ENCODE measurements around the gene CABP2. TPM values are rescaled to one million over a fixed set of nuclear protein-coding genes. Genes with fewer than 3 reads are reported as not detected.
"Not testable (repeated sequence)": the region's sequence is repeated elsewhere in the genome, so short reads cannot be mapped to it uniquely, and the experiment has no call there.

CABP2 gene
- total RNA-seq, 4 donors from 2014 or later, result not detected

- no peak for DNase-seq (ENCODE audit: low spot score in 2 of 2)
- peaks cover 0 to 48% (median 21%) of the 10 kb centered on the region in 4 donors for H3K4me1 ChIP-seq
- peaks cover 0 to 47% (median 9%) of the 10 kb centered on the region in 3 donors for H3K36me3 ChIP-seq
Observed at GRCh38 chr11:67486481-67487195, 36.6 kb downstream of the CABP2 start.

DNA sequence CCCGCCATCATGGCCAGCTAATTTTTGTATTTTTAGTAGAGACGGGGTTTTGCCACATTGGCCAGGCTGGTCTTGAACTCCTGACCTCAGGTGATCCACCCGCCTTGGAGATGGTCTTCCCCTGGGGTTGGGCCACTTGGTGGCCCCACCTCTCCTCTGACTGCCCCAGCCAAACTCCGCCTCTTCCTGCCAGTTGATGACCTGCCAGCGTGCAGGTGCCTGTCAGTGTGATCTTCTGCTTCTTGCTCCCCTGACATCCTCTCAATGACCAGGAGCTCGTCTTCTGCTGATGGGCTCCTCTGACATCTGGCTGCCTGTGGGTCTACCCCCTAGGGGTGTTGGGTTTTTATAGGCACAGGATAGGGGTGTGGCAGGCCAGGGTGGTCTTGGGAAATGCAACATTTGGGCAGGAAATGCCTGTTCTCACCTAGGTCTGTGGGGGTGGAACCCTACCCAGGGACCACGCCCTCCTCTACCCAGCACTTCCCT lies 37.3 kb downstream of the CABP2 start:
- not testable (repeated sequence) for DNase-seq (ENCODE audit: low spot score in 2 of 2); H3K4me3 ChIP-seq; H3K9me3 ChIP-seq; H3K27me3 ChIP-seq
- Histone ChIP-seq H3K4me1 (peaks cover 0 to 41% (median 21%) of the 10 kb centered on the region in 4 donors), H3K27ac (peak overlapping the region in 3 of 4 donors; percentile 58 to 92 (median 85)), H3K36me3 (peaks cover 0 to 40% (median 9%) of the 10 kb centered on the region in 3 donors)
- WGBS, 2 donors, result 87 to 89% methylated on average over 7 of the region's 7 CpGs

More at GRCh38 chr11:67486481-67487195, 36.6 kb downstream of the CABP2 start:
- H3K27me3 ChIP-seq, result no peaks in the 10 kb centered on the region
- no peaks in the 10 kb centered on the region for H3K9me3 ChIP-seq
- H3K27ac ChIP-seq, result peak overlapping the region in 2 of 4 donors; percentile 17 to 58
- no peak overlapping the region for H3K4me3 ChIP-seq
- WGBS, 2 donors, result 68 to 86% methylated on average over 10 to 20 of the region's 20 CpGs
- TF ChIP-seq POLR2A (IDR thresholded peaks at IDR 0.05), result no peak
- no peak for TF ChIP-seq EP300 (IDR thresholded peaks at IDR 0.05)
- TF ChIP-seq, protein P1, sequence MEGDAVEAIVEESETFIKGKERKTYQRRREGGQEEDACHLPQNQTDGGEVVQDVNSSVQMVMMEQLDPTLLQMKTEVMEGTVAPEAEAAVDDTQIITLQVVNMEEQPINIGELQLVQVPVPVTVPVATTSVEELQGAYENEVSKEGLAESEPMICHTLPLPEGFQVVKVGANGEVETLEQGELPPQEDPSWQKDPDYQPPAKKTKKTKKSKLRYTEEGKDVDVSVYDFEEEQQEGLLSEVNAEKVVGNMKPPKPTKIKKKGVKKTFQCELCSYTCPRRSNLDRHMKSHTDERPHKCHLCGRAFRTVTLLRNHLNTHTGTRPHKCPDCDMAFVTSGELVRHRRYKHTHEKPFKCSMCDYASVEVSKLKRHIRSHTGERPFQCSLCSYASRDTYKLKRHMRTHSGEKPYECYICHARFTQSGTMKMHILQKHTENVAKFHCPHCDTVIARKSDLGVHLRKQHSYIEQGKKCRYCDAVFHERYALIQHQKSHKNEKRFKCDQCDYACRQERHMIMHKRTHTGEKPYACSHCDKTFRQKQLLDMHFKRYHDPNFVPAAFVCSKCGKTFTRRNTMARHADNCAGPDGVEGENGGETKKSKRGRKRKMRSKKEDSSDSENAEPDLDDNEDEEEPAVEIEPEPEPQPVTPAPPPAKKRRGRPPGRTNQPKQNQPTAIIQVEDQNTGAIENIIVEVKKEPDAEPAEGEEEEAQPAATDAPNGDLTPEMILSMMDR (IDR thresholded peaks at IDR 0.05), result no peak

GRCh38 chr11:67484847-67485311 lies 38.4 kb downstream of the CABP2 start:
- TF ChIP-seq, protein P1 (IDR thresholded peaks at IDR 0.05), result no peak
- TF ChIP-seq EP300 (IDR thresholded peaks at IDR 0.05), result no peak
- no peak for TF ChIP-seq POLR2A (IDR thresholded peaks at IDR 0.05)
- H3K27ac ChIP-seq, result peak overlapping the region in 3 of 4 donors; percentile 85 to 93 (median 92)
- DNase-seq (ENCODE audit: low spot score in 2 of 2), result no peak
- peaks cover 0 to 41% (median 21%) of the 10 kb centered on the region in 4 donors for H3K4me1 ChIP-seq
- peaks cover 0 to 30% (median 9%) of the 10 kb centered on the region in 3 donors for H3K36me3 ChIP-seq
- no peaks in the 10 kb centered on the region for H3K9me3 ChIP-seq
- H3K27me3 ChIP-seq, result no peaks in the 10 kb centered on the region
- peak overlapping the region in 1 of 4 donors; percentile 18 for H3K4me3 ChIP-seq
- 28 to 42% methylated on average over 11 of the region's 11 CpGs for WGBS, 2 donors

DNA sequence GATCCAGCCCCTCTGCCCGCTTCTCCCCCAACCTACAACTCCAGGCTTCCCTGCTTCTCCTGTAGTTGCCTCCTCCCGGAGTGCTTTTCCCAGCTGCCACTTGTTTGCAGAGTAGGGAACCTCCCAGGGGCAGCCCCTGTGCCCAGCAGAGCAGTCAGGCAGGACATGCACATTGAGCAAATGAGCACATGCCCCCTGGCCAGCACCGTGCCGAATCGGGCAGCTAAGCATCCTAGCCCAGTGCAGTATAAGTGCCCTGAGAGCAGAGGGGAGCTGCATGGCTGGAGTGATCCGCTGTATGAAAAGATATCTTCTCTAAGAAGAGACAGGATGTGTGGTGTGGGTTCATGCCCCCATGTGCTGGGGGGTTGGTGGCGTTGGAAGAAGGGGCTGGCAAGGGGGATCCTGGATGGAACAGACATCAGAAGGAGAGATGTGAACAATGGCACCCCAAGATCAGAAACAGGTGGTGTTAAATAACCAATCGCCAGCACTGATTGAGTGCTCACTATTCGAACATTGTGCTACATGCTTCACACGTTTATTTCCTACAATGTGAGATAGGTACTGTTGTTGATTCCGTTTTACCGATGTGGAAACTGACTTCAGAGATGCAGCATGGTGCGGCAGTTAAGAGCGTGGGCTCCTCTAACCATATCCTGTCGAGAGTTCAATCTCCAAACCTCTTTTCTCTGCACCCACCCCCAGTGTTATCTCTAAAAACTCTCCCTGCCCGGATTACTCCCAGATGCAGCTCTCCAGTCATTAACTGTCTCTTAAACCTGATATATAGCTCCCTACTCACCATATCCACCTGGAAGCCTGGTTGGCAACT lies 39.2 kb downstream of the CABP2 start:
- TF ChIP-seq, protein P1 (IDR thresholded peaks at IDR 0.05), result no peak
- no peak for TF ChIP-seq POLR2A (IDR thresholded peaks at IDR 0.05)
- no peak for TF ChIP-seq EP300 (IDR thresholded peaks at IDR 0.05)
- 82 to 88% methylated on average over 16 of the region's 16 CpGs for WGBS, 2 donors
- Histone ChIP-seq H3K36me3 (peaks cover 0 to 21% (median 9%) of the 10 kb centered on the region in 3 donors), H3K9me3 (no peaks in the 10 kb centered on the region), H3K27ac (peak overlapping the region in 3 of 4 donors; percentile 85 to 93 (median 92)), H3K27me3 (no peaks in the 10 kb centered on the region), H3K4me3 (peak overlapping the region; percentile 33 to 62 (median 54)), H3K4me1 (peaks cover 0 to 41% (median 21%) of the 10 kb centered on the region in 4 donors)
- no peak for DNase-seq (ENCODE audit: low spot score in 2 of 2)

All from tibial nerve (tissue), 4 donors.